ENCODE data around the gene MXRA7. TPM values are rescaled to one million over a fixed set of nuclear protein-coding genes. Genes with fewer than 3 reads are reported as not detected.
"Not testable (repeated sequence)": the region's sequence is repeated elsewhere in the genome, so short reads cannot be mapped to it uniquely, and the experiment has no call there.

Gene MXRA7
- total RNA-seq, 4 donors from 2014 or later = 362 to 576 (median 421) TPM

DNA sequence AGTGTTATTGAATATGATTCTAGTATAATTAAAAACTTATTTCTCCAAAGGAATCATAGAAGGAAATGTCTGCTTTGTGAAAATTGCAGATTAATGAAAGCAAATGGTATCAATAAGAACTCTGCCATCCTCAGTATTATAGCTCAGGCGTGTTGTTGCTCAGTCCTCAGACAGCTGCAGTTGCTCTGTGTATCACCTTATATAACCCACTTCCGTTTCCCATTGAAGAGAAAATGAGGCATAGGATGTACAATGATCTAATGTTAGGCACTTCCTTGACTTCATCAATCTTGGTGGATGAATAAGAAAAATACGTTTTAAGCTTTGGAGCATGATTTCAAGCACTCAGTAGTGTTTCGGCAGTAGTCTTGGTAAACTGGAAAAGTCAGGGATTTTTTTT lies 41.2 kb upstream of the MXRA7 start:
- Histone ChIP-seq H3K27ac (no peak overlapping the region), H3K4me1 (no peaks in the 10 kb centered on the region), H3K36me3 (peaks cover 0 to 6% of the 10 kb centered on the region in 2 donors), H3K27me3 (no peaks in the 10 kb centered on the region), H3K9me3 (no peaks in the 10 kb centered on the region), H3K4me3 (replicated peaks in 1 of 3) (no peak overlapping the region)
- intact Hi-C loops (cut with DNase I) = no loop called here
- no peak for TF ChIP-seq POLR2A (IDR thresholded peaks at IDR 0.05)
- TF ChIP-seq, protein P1, sequence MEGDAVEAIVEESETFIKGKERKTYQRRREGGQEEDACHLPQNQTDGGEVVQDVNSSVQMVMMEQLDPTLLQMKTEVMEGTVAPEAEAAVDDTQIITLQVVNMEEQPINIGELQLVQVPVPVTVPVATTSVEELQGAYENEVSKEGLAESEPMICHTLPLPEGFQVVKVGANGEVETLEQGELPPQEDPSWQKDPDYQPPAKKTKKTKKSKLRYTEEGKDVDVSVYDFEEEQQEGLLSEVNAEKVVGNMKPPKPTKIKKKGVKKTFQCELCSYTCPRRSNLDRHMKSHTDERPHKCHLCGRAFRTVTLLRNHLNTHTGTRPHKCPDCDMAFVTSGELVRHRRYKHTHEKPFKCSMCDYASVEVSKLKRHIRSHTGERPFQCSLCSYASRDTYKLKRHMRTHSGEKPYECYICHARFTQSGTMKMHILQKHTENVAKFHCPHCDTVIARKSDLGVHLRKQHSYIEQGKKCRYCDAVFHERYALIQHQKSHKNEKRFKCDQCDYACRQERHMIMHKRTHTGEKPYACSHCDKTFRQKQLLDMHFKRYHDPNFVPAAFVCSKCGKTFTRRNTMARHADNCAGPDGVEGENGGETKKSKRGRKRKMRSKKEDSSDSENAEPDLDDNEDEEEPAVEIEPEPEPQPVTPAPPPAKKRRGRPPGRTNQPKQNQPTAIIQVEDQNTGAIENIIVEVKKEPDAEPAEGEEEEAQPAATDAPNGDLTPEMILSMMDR (IDR thresholded peaks at IDR 0.05) = no peak
- DNase-seq = no peak
- 88 to 92% methylated on average over 4 of the region's 4 CpGs for WGBS, 2 donors

- peaks cover 0 to 8% of the 10 kb centered on the region in 2 donors for H3K36me3 ChIP-seq
These were observed 40.7 kb upstream of the MXRA7 start for GRCh38 chr17:76751416-76751993.

GRCh38 chr17:76748657-76749056 lies 37.9 kb upstream of the MXRA7 start:
- no peaks in the 10 kb centered on the region for H3K4me1 ChIP-seq
- no peaks in the 10 kb centered on the region for H3K27me3 ChIP-seq
- WGBS, 2 donors = 94 to 97% methylated on average over 1 of the region's 1 CpG
- no peak overlapping the region for H3K27ac ChIP-seq
- TF ChIP-seq, protein P1 (IDR thresholded peaks at IDR 0.05) = no peak
- no peak for TF ChIP-seq POLR2A (IDR thresholded peaks at IDR 0.05)
- intact Hi-C loops (cut with DNase I) = no loop called here
- peaks cover 12 to 23% of the 10 kb centered on the region in 2 donors for H3K36me3 ChIP-seq
- DNase-seq = no peak
- no peaks in the 10 kb centered on the region for H3K9me3 ChIP-seq
- H3K4me3 ChIP-seq (replicated peaks in 1 of 3) = no peak overlapping the region

More at GRCh38 chr17:76751416-76751993, 40.7 kb upstream of the MXRA7 start:
- no peak for TF ChIP-seq POLR2A (IDR thresholded peaks at IDR 0.05)
- TF ChIP-seq, protein P1 (IDR thresholded peaks at IDR 0.05) = no peak
- intact Hi-C loops (cut with DNase I) = no loop called here
- Histone ChIP-seq H3K27me3 (no peaks in the 10 kb centered on the region), H3K9me3 (no peaks in the 10 kb centered on the region), H3K27ac (no peak overlapping the region), H3K4me3 (replicated peaks in 1 of 3) (no peak overlapping the region), H3K4me1 (no peaks in the 10 kb centered on the region)
- DNase-seq = no peak
- 89 to 95% methylated on average over 3 of the region's 3 CpGs for WGBS, 2 donors

DNA sequence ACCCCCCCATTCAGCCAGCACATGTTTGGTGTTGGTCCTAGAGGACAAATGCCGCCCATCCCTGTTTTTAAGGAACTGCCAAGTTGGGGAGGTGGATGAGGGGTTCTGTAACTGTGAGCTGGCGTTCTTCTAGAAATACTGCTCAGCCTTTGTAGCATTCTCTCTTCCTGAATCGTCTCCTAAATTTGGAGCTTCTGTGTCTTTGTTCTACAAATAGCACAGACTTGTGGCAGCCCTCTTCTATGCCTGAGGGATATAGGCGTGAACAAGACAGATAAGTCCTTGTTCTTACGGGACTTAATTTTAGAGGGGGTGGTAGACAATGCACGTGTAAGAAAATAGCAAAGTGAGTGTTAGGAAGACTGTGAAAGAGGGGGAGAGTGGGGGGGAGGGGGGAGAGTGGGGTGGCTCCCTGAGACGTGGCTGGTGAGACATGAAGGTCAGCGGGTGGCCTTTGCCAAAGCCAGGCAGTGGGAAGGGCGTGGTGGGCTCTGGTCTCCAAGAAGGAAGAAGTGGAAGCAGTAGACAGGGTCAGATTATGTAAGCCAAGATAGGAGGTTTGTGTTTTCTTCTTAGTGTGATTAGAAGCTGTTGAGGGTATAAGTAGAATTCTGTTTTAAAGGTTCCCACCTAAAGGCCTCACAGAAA lies 37.1 kb upstream of the MXRA7 start:
- TF ChIP-seq, protein P1 (IDR thresholded peaks at IDR 0.05) = no peak
- no peak for TF ChIP-seq POLR2A (IDR thresholded peaks at IDR 0.05)
- intact Hi-C loops (cut with DNase I) = no loop called here
- no peak overlapping the region for H3K27ac ChIP-seq
- H3K9me3 ChIP-seq = no peaks in the 10 kb centered on the region
- peaks cover 12 to 27% of the 10 kb centered on the region in 2 donors for H3K36me3 ChIP-seq
- H3K4me3 ChIP-seq (replicated peaks in 1 of 3) = no peak overlapping the region
- DNase-seq = no peak
- 79 to 87% methylated on average over 9 of the region's 9 CpGs for WGBS, 2 donors
- no peaks in the 10 kb centered on the region for H3K27me3 ChIP-seq
- no peaks in the 10 kb centered on the region for H3K4me1 ChIP-seq

DNA sequence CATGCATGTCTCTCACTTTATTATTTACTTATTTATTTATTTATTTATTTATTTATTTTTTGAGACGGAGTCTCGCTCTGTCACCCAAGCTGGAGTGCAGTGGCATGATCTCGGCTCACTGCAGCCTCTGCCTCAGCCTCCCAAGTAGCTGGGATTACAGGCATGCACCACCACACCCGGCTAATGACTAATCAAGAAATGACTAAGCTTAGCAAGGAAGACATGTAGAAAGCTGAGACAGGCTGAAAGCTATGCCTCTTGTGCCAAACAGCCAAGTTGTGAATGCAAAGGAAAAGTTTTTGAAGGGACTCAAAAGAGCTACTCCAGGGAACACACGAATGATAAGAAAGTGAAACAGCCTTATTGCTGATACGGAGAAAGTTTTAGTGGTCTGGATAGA lies 35.0 kb upstream of the MXRA7 start:
- H3K4me3 ChIP-seq (replicated peaks in 1 of 3); H3K4me1 ChIP-seq; H3K27ac ChIP-seq; intact Hi-C loops (cut with DNase I); H3K9me3 ChIP-seq; H3K27me3 ChIP-seq; DNase-seq: not testable (repeated sequence)
- peaks cover 16 to 36% of the 10 kb centered on the region in 2 donors for H3K36me3 ChIP-seq
- WGBS, 2 donors = 94 to 96% methylated on average over 6 of the region's 6 CpGs
